ENCODE data around the gene PCNT.

GRCh38 chr21:46316708-46317324, 7.1 kb upstream of the PCNT start:
- TF ChIP-seq REST (IDR thresholded peaks at IDR 0.05; ENCODE audit: borderline replicate concordance) (no peak), EZH2 (IDR thresholded peaks at IDR 0.05; ENCODE audit: borderline replicate concordance, insufficient read depth, low read length, poor library complexity, severe bottlenecking) (no peak), EP300 (conservative IDR thresholded peaks at IDR 0.05; ENCODE audit: poor library complexity, severe bottlenecking) (no peak), POLR2AphosphoS5 (IDR thresholded peaks at IDR 0.05) (no peak), SMC3 (conservative IDR thresholded peaks at IDR 0.05; ENCODE audit: poor library complexity) (no peak), MXI1 (conservative IDR thresholded peaks at IDR 0.05; ENCODE audit: poor library complexity, severe bottlenecking) (no peak), RAD21 (conservative IDR thresholded peaks at IDR 0.05) (no peak), TAF1 (IDR thresholded peaks at IDR 0.05; ENCODE audit: low read depth) (no peak)
- TF ChIP-seq, protein P1, sequence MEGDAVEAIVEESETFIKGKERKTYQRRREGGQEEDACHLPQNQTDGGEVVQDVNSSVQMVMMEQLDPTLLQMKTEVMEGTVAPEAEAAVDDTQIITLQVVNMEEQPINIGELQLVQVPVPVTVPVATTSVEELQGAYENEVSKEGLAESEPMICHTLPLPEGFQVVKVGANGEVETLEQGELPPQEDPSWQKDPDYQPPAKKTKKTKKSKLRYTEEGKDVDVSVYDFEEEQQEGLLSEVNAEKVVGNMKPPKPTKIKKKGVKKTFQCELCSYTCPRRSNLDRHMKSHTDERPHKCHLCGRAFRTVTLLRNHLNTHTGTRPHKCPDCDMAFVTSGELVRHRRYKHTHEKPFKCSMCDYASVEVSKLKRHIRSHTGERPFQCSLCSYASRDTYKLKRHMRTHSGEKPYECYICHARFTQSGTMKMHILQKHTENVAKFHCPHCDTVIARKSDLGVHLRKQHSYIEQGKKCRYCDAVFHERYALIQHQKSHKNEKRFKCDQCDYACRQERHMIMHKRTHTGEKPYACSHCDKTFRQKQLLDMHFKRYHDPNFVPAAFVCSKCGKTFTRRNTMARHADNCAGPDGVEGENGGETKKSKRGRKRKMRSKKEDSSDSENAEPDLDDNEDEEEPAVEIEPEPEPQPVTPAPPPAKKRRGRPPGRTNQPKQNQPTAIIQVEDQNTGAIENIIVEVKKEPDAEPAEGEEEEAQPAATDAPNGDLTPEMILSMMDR (IDR thresholded peaks at IDR 0.05; ENCODE audit: poor library complexity, severe bottlenecking): no peak
